GM23338 (cell line): ENCODE data around the gene ZNF592.

Source experiments
- EZH2phosphoT487 ChIP-seq: fragments of 200-600 bp; sonication (generic); IDR thresholded peaks from one replicate; pipeline ENCODE4 v1.8.1; 2018; ENCODE audit warnings: antibody characterized with exemption; ENCODE audit not compliant: unreplicated experiment
- REST ChIP-seq: IDR thresholded peaks from one replicate; pipeline ENCODE4 v1.6.1; 2018; ENCODE audit warnings: antibody characterized with exemption; ENCODE audit not compliant: unreplicated experiment

DNA sequence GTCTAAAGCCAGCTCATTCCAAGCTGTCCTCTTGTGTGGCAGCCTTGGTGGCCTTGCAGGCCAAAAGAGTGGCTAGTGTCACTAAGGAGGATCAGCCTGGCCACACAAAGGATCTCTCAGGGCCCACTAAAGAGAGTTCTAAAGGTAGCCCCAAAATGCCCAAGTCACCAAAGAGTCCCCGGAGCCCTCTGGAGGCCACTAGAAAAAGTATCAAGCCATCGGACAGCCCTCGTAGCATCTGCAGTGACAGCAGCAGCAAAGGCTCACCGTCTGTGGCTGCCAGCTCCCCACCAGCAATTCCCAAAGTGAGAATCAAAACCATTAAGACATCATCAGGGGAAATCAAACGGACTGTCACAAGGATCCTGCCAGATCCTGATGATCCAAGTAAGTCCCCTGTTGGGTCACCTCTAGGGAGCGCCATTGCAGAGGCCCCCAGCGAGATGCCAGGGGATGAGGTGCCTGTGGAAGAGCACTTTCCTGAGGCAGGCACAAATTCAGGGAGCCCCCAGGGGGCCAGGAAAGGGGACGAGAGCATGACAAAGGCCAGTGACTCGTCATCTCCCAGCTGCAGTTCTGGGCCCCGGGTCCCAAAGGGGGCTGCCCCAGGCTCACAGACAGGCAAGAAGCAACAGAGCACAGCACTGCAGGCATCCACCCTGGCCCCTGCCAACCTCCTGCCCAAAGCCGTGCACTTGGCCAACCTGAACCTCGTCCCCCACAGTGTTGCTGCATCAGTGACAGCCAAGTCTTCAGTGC, 35.3 kb downstream of the ZNF592 start:
- TF ChIP-seq REST (no peak), EZH2phosphoT487 (no peak)
